ENCODE results near the gene TMEM106C. TPM values are rescaled to one million over a fixed set of nuclear protein-coding genes. Genes with fewer than 3 reads are reported as not detected.
A peak's percentile ranks its signal among the peaks of the same experiment; 100 is the strongest.

Gene TMEM106C
- total RNA-seq, 1 donor: 90.7 TPM

DNA sequence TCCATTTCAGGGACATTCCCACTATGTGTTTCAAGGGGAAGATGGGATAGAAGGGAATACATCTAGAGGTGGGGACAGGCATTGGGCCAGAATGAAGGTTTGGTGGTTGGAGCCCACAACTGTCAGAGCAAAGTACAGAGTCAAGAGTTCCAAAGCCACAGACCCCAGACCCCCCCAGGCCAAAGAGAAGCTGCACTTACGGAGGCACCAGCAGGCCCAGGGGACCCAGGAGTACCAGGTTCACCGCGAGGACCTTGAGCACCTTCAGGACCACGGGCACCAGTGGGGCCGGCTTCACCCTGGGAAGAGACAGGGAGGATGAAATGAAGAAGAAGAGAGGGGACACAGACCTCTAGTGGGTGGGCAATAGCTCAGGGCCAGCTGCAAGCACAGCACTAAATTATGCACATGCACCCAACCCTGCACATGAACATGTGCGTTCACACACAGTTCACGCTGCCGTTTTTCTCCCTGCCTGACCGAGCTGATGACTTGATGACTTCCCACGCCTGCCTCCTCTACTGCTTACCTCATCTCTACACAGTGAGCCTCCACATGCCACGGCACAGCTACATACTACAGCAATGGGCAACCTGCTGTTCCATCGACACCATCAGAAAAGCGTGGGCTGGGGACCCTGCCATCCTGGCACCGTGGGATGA is 24.1 kb downstream of the TMEM106C start:
- peak; percentile 3 for DNase-seq (ENCODE audit: low read depth)
- no peak overlapping the region for H3K4me3 ChIP-seq (ENCODE audit: low read depth, low read length)
- no peak for TF ChIP-seq CTCF (IDR thresholded peaks at IDR 0.05; ENCODE audit: insufficient read depth, low read length)

DNA sequence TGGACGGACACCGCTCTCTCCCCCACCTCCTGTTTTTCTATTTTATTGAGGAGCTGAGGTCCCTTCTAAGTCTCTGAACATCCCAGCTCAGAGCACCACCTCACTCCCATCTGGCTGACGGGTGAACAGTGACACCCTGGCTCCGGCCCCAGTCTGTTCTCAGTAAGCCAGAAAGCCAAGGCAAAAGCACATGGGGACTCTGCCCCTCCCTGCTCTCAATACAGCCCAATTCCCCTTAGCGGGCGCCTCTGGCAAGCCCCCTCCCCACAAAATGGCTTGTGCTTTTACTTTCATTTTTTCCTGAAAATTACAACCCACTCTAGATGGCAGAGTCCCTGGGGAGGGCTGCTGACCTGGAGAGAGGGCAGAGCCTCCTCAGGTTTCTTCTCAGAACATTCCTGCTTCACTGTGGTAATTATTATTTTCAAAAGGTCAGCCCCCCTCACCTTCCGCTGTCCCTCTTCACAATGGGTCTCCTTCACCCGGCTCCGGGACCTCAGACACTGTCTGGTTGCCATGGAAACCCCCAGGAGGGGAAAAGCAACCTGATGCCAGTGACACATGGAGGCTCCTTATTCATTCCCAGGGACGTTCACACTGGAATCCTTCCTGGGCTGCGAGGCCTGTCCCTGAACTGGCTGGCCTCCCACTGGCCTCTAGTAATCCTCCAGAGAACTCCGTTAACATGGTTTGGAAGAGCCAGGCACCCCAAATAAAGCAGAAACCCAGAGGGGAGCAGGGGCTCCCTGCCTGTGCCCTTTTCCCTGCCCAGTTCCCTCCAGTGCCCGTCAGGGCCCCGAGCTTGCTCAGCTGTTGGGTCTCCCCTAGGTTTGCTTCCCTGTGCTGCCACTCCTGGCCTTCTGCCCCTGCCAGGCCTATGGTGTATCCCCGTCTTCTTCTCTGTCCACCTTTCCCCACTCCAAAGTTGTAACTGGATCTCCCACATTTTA is 25.0 kb downstream of the TMEM106C start:
- no peak for TF ChIP-seq CTCF (IDR thresholded peaks at IDR 0.05; ENCODE audit: insufficient read depth, low read length)
- peak; percentile 4 for DNase-seq (ENCODE audit: low read depth)
- H3K4me3 ChIP-seq (ENCODE audit: low read depth, low read length): no peak overlapping the region

- DNase-seq (ENCODE audit: low read depth): no peak
- no peak overlapping the region for H3K4me3 ChIP-seq (ENCODE audit: low read depth, low read length)
- TF ChIP-seq CTCF (IDR thresholded peaks at IDR 0.05; ENCODE audit: insufficient read depth, low read length): no peak
Measured at GRCh38 chr12:47989023-47989417, 25.6 kb downstream of the TMEM106C start.

DNA sequence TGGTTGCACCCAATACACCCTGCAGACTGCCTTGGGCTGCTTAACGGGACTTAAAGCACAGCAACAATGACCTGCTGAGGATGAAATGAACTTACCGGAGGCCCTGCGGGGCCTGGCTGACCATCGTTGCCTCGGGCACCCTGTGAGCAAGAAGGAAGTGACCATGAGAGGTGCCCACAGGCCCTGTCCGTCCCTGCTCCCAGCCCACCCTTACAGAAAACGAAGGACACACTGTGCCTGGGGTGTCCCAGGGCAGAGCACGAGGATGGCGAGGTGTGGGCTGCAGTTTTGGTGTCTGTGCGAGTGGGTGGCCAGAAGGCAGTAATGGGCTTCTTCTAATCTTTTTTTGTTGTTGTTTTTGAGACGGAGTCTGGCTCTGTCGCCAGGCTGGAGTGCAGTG is 26.3 kb downstream of the TMEM106C start:
- DNase-seq (ENCODE audit: low read depth): no peak
- H3K4me3 ChIP-seq (ENCODE audit: low read depth, low read length): no peak overlapping the region
- TF ChIP-seq CTCF (IDR thresholded peaks at IDR 0.05; ENCODE audit: insufficient read depth, low read length): no peak

DNA sequence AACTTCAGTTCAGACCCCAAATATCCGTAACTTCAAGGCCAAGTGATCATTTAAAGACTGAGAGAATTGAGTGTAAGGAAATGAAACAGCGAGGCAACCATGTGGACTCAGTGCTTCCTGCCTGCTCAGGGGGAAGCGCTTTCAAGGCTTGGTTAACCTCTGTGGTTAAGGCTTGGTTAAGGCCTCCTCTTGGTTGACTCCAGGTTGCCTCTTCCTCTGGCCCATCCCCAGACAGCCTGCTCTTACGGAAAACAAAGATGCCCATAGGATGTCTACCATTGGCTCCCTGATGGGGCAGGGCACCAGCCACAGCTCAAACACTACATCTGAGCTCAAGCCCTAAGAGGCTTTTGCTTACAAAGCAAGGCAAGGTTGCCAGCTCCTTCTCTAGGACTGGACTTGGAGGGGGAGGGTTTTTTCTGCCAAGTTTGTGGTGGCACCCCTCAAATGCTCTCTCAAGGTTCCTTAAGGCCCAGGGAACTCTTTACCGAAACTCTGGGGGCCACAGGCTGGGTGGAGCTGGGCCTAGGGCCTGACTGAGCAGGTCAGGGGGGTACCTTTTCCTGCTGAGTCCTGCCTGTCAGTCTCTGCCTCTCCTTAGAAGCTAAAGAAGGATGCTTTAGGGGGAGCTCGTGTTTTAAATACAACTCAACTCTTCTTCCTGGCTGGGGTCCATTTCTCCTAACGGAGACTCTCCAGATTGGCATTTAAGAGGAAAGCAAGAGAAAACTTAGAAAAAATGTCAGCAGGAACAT is 27.1 kb downstream of the TMEM106C start:
- DNase-seq (ENCODE audit: low read depth): peak; percentile 22
- no peak for TF ChIP-seq CTCF (IDR thresholded peaks at IDR 0.05; ENCODE audit: insufficient read depth, low read length)
- no peak overlapping the region for H3K4me3 ChIP-seq (ENCODE audit: low read depth, low read length)
